Measurements from ENCODE around the gene OR2V2.

Gene OR2V2

DNA sequence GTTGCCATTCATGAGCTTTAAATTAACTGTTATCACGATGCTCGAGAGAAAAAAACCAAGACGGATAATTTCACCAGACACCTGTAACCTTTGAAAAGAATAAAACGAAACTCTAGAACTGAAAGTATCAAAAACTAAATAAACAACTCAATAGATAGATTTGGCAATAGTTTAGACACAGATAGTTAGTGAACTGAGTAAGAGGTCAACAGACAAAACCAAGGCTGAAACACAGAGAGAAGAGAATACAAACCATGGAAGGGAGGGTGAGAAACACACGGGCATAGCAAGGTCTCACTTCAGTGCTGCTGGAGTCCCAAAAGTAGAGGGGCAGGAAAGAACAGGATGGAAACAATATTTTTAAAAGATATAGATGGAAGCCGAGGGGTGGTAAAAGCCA, 13.1 kb upstream of the OR2V2 start (continued):
- TF ChIP-seq, protein P1, sequence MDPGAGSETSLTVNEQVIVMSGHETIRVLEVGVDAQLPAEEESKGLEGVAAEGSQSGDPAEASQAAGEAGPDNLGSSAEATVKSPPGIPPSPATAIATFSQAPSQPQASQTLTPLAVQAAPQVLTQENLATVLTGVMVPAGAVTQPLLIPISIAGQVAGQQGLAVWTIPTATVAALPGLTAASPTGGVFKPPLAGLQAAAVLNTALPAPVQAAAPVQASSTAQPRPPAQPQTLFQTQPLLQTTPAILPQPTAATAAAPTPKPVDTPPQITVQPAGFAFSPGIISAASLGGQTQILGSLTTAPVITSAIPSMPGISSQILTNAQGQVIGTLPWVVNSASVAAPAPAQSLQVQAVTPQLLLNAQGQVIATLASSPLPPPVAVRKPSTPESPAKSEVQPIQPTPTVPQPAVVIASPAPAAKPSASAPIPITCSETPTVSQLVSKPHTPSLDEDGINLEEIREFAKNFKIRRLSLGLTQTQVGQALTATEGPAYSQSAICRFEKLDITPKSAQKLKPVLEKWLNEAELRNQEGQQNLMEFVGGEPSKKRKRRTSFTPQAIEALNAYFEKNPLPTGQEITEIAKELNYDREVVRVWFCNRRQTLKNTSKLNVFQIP (CRISPR knock-in tag; IDR thresholded peaks at IDR 0.05; ENCODE audit: borderline replicate concordance, low read depth): no peak
- TF ChIP-seq OSR1 (CRISPR knock-in tag; IDR thresholded peaks at IDR 0.05) (no peak), BACH2 (CRISPR knock-in tag; IDR thresholded peaks at IDR 0.05; ENCODE audit: borderline replicate concordance) (no peak), ISL1 (CRISPR knock-in tag; IDR thresholded peaks at IDR 0.05) (no peak), TOX (CRISPR knock-in tag; IDR thresholded peaks at IDR 0.05; ENCODE audit: borderline replicate concordance) (no peak), PPARA (CRISPR knock-in tag; IDR thresholded peaks at IDR 0.05; ENCODE audit: borderline replicate concordance) (no peak)

DNA sequence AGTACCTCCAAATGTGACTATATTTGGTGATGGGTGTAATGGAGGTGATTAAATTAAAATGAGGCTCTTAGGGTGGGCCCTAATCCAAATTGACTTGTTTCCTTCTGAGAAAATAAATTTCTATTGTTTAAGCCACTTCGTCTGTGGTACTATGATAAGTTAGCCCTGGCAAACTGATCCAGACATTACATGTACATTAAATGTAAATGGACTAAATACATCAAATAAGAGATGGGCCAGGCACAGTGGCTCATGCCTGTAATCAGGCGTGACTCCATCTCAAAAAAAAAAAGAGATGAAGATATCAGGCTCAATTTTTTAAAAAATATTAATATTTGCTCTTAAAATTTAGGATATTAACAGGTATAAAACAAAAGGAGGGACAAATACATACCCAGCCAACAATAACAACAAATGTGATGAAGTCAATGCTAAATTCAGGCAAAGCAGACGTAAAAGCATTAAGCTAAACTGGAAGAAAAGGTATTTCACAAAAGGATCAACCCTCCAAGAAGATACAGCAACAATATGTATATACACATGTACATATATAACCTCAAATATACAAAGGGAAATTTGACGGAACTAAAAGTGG, 10.9 kb upstream of the OR2V2 start:
- no peak for ATAC-seq
- TF ChIP-seq OSR1 (CRISPR knock-in tag; IDR thresholded peaks at IDR 0.05): no peak
- TF ChIP-seq ZNF70 (CRISPR knock-in tag; IDR thresholded peaks at IDR 0.05): no peak
- no peak for TF ChIP-seq TOX (CRISPR knock-in tag; IDR thresholded peaks at IDR 0.05; ENCODE audit: borderline replicate concordance)
- no peak for TF ChIP-seq ESRRG (CRISPR knock-in tag; IDR thresholded peaks at IDR 0.05)
- TF ChIP-seq ZNF565 (CRISPR knock-in tag; conservative IDR thresholded peaks at IDR 0.05; ENCODE audit: low read depth): no peak
- TF ChIP-seq, protein P2, sequence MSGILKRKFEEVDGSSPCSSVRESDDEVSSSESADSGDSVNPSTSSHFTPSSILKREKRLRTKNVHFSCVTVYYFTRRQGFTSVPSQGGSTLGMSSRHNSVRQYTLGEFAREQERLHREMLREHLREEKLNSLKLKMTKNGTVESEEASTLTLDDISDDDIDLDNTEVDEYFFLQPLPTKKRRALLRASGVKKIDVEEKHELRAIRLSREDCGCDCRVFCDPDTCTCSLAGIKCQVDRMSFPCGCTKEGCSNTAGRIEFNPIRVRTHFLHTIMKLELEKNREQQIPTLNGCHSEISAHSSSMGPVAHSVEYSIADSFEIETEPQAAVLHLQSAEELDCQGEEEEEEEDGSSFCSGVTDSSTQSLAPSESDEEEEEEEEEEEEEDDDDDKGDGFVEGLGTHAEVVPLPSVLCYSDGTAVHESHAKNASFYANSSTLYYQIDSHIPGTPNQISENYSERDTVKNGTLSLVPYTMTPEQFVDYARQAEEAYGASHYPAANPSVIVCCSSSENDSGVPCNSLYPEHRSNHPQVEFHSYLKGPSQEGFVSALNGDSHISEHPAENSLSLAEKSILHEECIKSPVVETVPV (CRISPR knock-in tag; IDR thresholded peaks at IDR 0.05): no peak
- TF ChIP-seq BACH2 (CRISPR knock-in tag; IDR thresholded peaks at IDR 0.05; ENCODE audit: borderline replicate concordance): no peak
- TF ChIP-seq, protein P3, sequence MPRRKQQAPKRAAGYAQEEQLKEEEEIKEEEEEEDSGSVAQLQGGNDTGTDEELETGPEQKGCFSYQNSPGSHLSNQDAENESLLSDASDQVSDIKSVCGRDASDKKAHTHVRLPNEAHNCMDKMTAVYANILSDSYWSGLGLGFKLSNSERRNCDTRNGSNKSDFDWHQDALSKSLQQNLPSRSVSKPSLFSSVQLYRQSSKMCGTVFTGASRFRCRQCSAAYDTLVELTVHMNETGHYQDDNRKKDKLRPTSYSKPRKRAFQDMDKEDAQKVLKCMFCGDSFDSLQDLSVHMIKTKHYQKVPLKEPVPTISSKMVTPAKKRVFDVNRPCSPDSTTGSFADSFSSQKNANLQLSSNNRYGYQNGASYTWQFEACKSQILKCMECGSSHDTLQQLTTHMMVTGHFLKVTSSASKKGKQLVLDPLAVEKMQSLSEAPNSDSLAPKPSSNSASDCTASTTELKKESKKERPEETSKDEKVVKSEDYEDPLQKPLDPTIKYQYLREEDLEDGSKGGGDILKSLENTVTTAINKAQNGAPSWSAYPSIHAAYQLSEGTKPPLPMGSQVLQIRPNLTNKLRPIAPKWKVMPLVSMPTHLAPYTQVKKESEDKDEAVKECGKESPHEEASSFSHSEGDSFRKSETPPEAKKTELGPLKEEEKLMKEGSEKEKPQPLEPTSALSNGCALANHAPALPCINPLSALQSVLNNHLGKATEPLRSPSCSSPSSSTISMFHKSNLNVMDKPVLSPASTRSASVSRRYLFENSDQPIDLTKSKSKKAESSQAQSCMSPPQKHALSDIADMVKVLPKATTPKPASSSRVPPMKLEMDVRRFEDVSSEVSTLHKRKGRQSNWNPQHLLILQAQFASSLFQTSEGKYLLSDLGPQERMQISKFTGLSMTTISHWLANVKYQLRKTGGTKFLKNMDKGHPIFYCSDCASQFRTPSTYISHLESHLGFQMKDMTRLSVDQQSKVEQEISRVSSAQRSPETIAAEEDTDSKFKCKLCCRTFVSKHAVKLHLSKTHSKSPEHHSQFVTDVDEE (CRISPR knock-in tag; IDR thresholded peaks at IDR 0.05): no peak
- TF ChIP-seq TCF4 (CRISPR knock-in tag; IDR thresholded peaks at IDR 0.05; ENCODE audit: borderline replicate concordance): no peak
- TF ChIP-seq, protein P4, sequence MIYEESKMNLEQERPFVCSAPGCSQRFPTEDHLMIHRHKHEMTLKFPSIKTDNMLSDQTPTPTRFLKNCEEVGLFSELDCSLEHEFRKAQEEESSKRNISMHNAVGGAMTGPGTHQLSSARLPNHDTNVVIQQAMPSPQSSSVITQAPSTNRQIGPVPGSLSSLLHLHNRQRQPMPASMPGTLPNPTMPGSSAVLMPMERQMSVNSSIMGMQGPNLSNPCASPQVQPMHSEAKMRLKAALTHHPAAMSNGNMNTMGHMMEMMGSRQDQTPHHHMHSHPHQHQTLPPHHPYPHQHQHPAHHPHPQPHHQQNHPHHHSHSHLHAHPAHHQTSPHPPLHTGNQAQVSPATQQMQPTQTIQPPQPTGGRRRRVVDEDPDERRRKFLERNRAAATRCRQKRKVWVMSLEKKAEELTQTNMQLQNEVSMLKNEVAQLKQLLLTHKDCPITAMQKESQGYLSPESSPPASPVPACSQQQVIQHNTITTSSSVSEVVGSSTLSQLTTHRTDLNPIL (CRISPR knock-in tag; IDR thresholded peaks at IDR 0.05; ENCODE audit: low read depth): no peak
- no peak for TF ChIP-seq ZFP3 (CRISPR knock-in tag; IDR thresholded peaks at IDR 0.05)
- no peak for TF ChIP-seq PPARA (CRISPR knock-in tag; IDR thresholded peaks at IDR 0.05; ENCODE audit: borderline replicate concordance)
- no peak for TF ChIP-seq ZC3H10 (CRISPR knock-in tag; IDR thresholded peaks at IDR 0.05)

DNA sequence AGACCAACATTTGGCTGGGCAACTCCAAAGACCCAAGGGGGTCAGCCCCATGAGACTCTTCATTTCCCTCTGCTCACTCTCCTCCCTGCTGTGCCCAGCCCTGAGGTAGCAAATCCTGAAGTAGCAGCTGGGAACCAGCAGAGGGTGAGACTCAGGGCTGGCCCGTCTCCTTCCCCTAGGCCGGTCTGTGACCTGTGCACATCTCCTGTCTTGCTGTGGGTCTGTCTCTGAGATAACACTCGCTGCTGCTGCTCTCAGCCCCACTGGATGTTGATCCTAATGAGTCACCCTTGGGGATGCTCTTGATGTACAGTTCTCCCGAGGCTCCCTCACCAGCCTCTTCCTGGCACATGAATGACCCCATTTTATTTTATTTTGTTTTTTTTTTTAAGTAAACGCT, 9.1 kb upstream of the OR2V2 start:
- ATAC-seq: no peak; the same call in 2 of the 3 replicates
- no peak for TF ChIP-seq OSR1 (CRISPR knock-in tag; IDR thresholded peaks at IDR 0.05)
- no peak for TF ChIP-seq TOX (CRISPR knock-in tag; IDR thresholded peaks at IDR 0.05; ENCODE audit: borderline replicate concordance)
- TF ChIP-seq, protein P1 (CRISPR knock-in tag; IDR thresholded peaks at IDR 0.05; ENCODE audit: borderline replicate concordance, low read depth): no peak
- no peak for TF ChIP-seq ZNF8 (CRISPR knock-in tag; IDR thresholded peaks at IDR 0.05)
- no peak for TF ChIP-seq ZNF70 (CRISPR knock-in tag; IDR thresholded peaks at IDR 0.05)

DNA sequence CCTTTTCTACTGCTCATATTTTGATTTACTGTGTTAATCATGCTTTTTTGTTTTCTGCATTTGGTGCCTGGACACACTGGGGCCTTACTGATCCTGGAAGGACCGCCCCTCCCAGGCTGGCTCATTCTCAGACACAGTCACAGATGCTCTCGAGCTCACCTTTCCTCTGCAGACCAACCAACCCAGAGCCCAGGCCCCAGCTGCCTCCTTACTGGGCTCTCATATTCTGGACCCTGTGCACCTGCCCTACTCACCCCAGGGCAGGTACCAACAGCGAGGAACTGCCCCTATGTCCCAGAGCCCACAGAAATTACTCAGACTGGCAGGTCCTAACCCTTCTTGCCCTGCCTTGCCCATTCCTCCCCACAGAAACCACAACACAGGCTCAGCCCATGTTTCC, 6.6 kb upstream of the OR2V2 start:
- TF ChIP-seq ISL1 (CRISPR knock-in tag; IDR thresholded peaks at IDR 0.05) (no peak), ZC3H10 (CRISPR knock-in tag; IDR thresholded peaks at IDR 0.05) (no peak), GLIS3 (CRISPR knock-in tag; IDR thresholded peaks at IDR 0.05) (no peak), PPARA (CRISPR knock-in tag; IDR thresholded peaks at IDR 0.05; ENCODE audit: borderline replicate concordance) (no peak), ZFP30 (CRISPR knock-in tag; IDR thresholded peaks at IDR 0.05) (no peak), TCF4 (CRISPR knock-in tag; IDR thresholded peaks at IDR 0.05; ENCODE audit: borderline replicate concordance) (no peak), ZFP3 (CRISPR knock-in tag; IDR thresholded peaks at IDR 0.05) (no peak), ZNF8 (CRISPR knock-in tag; IDR thresholded peaks at IDR 0.05) (no peak)
- TF ChIP-seq, protein P2 (CRISPR knock-in tag; IDR thresholded peaks at IDR 0.05): no peak
- TF ChIP-seq, protein P5, sequence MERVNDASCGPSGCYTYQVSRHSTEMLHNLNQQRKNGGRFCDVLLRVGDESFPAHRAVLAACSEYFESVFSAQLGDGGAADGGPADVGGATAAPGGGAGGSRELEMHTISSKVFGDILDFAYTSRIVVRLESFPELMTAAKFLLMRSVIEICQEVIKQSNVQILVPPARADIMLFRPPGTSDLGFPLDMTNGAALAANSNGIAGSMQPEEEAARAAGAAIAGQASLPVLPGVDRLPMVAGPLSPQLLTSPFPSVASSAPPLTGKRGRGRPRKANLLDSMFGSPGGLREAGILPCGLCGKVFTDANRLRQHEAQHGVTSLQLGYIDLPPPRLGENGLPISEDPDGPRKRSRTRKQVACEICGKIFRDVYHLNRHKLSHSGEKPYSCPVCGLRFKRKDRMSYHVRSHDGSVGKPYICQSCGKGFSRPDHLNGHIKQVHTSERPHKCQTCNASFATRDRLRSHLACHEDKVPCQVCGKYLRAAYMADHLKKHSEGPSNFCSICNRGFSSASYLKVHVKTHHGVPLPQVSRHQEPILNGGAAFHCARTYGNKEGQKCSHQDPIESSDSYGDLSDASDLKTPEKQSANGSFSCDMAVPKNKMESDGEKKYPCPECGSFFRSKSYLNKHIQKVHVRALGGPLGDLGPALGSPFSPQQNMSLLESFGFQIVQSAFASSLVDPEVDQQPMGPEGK (CRISPR knock-in tag; IDR thresholded peaks at IDR 0.05; ENCODE audit: borderline replicate concordance): no peak
- TF ChIP-seq, protein P4 (CRISPR knock-in tag; IDR thresholded peaks at IDR 0.05; ENCODE audit: low read depth): no peak
- no peak for ATAC-seq
